ENCODE measurements around the gene PDE1C. TPM values are rescaled to one million over a fixed set of nuclear protein-coding genes. Genes with fewer than 3 reads are reported as not detected.
"Not testable (repeated sequence)": the region's sequence is repeated elsewhere in the genome, so short reads cannot be mapped to it uniquely, and the experiment has no call there.

The PDE1C gene
- total RNA-seq, 1 donor from 2014 or later, result 2.4 TPM

- DNase-seq (ENCODE audit: low spot score), result no peak
Observed at GRCh38 chr7:32043688-32044087, 26.5 kb downstream of the PDE1C start.

- DNase-seq (ENCODE audit: low spot score), result no peak
Observed at GRCh38 chr7:32042900-32043299, 27.3 kb downstream of the PDE1C start.

DNA sequence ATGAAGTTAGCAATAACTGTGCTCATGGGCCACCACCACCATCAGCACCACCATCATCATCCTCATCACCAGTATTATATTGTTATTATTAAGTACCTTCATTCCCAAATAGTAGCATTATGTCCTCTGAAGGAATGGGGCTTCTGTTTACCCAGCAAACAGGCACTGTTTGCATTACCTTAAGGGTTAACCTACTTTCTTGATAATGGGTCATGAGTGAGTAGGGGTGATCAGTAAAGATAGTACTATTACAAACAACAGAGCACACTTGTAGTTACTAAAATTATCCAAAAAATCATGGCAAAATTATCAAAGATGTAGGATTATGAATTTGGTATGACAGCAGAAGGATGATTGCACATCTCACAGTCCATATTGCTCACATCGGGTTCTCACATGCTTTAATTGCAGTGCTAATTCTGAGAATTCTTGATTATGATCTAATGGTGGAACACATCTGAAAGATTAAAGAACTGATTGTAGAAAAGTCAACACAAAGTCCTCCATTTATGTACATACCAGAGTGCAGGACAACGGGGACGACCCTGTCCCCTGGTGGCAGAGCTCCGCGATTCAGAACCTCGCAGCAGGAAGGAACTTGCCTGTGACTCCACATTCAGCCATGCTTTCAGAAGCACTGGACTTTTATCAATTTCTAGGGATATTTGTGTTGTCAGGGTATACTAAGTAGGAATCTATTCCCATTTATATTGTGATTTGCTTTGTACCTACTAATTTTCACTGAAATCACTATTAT lies 31.0 kb downstream of the PDE1C start:
- DNase-seq (ENCODE audit: low spot score), result no peak

- DNase-seq (ENCODE audit: low spot score), result no peak
Observed at GRCh38 chr7:32037650-32038198, 32.5 kb downstream of the PDE1C start.

DNA sequence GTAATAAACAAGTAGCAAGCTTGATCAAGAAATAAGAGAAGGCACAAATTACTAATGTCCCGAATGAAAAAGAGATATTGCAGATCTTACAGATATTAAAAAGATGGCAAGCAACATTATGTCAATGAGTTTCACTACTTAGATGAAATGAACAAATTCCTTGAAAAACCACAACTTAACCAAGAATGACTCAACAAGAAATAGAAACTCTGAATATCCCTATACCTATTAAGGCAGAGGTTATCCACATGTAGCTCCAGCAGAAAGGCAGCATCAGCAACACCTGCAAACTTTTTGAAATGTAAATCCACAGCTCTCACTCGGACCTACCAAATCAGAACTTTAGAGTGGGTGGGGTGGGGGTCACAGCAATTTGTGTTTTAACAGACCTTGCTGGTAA lies 33.6 kb downstream of the PDE1C start:
- DNase-seq (ENCODE audit: low spot score), result no peak

DNA sequence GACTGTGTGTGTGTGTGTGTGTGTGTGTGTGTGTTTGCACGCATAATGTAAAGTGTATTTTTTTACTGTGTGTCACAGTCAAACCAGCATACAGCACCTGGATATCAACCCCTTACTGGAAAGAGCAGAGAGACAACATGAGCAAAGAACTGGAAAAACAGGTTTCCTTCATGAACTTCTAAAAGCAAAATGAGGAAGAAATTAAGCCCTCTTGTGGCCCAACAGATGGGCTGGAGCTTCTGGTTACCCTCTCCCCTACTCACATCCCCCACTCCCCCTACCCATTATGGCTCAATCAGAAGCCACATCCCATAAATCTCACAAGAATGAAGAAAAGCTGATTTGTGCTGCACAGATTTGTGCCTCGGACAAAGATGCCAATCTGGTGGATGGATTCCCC lies 36.2 kb downstream of the PDE1C start:
- no peak for DNase-seq (ENCODE audit: low spot score)

- no peak for DNase-seq (ENCODE audit: low spot score)
Observed at GRCh38 chr7:32033006-32033405, 37.2 kb downstream of the PDE1C start.

DNA sequence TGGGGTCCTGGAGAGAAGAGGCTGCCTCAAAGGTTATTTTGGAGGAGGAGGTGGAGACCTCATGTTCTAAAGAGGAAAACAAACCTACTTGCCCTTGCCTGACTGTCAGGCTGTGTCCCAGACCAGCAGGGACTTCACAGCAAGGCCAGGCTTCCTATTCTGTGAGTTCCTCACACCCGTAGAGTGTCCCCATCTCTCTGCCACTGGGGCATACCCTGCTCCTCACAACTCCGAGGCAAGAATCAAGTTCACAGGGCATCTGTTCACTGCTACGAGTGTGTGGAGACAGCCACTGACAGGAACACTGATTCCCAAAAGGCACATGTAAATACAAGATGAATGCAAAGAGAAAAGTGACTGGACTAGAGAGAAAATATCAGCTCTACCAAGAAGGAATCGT lies 38.0 kb downstream of the PDE1C start:
- DNase-seq (ENCODE audit: low spot score), result no peak

- no peak for DNase-seq (ENCODE audit: low spot score)
Observed at GRCh38 chr7:32030904-32031692, 39.1 kb downstream of the PDE1C start.

GRCh38 chr7:32026083-32026425 lies 44.2 kb downstream of the PDE1C start:
- DNase-seq (ENCODE audit: low spot score), result no peak

- DNase-seq (ENCODE audit: low spot score), result no peak
Observed at GRCh38 chr7:32025381-32026082, 44.7 kb downstream of the PDE1C start.

- DNase-seq (ENCODE audit: low spot score), result no peak
Observed at GRCh38 chr7:32023376-32023775, 46.8 kb downstream of the PDE1C start.

GRCh38 chr7:32022966-32023365 lies 47.2 kb downstream of the PDE1C start:
- no peak for DNase-seq (ENCODE audit: low spot score)

DNA sequence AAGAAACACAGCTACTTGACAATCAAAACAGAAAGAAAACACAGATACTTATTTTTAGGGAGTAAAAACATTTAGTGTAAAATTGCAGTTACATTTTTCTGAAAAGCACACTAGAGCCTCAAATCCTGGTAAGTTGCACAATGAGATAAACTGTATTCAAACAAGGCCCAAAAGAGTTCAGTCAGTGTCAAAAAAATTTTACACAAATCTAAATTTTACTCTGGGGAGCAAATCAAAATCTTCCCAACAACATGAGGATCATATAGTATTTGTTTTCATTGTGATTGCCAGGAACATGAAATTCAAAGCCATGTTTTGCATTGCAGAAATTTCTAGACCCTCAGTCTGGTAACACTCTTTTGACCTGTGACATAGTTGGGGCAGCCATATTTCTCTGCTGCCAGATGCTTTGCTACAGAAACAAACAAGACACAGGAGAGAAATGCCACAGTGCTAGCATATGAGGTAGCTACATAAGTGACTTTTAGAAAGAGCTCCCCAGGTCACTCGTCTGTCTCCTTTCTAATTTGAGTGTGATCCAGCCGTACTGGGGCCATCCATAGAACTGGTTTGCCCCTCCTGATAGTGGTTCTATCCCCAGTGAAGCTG lies 49.6 kb downstream of the PDE1C start:
- DNase-seq (ENCODE audit: low spot score), result no peak

GRCh38 chr7:32018845-32019578 lies 51.2 kb downstream of the PDE1C start:
- DNase-seq (ENCODE audit: low spot score), result no peak

GRCh38 chr7:32015133-32015532 lies 55.1 kb downstream of the PDE1C start:
- no peak for DNase-seq (ENCODE audit: low spot score)

DNA sequence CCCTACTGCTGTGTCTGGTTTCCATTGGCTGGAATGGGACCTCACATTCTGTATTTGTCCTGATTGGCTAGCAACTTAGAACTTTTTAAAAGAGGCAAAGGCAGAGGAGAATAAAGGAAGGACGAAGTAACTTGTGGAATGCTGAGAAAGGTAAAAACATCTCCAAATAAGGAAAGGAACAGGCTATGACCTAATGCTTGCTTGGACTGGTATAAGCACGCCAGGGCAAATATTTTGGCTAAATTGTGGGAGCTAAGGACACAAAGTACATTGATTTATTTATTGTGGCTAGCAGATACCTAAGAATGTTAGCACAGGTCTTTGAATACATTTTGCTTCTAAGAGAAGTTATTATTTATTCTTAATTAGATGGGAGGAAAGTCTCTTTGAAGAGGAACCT lies 56.7 kb downstream of the PDE1C start:
- not testable (repeated sequence) for DNase-seq (ENCODE audit: low spot score)

- DNase-seq (ENCODE audit: low spot score), result no peak
Observed at GRCh38 chr7:32005577-32005976, 64.6 kb downstream of the PDE1C start.

- DNase-seq (ENCODE audit: low spot score), result no peak
Observed at GRCh38 chr7:32001948-32002347, 68.3 kb downstream of the PDE1C start.

GRCh38 chr7:31997423-31997822 lies 72.8 kb downstream of the PDE1C start:
- no peak for DNase-seq (ENCODE audit: low spot score)

DNA sequence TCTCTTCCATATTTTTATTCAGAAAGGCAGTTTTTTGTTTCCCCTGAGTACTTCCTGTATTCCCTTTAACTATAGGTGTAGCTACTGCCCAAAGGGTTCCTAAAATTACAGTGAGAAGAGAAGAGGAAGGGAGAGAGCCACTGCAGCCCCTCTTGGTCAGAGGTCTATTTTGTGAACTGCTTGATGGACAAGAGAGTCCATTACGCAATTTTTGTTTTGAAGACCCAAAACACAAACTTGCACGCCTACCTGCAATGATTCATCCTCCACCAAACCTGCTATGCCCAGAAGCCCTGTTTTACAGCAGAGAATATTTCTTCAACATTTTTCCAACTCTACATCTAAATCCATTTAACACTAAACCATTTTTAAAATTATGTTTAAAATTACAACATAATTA lies 75.1 kb downstream of the PDE1C start:
- no peak for DNase-seq (ENCODE audit: low spot score)
